ENCODE data around the gene SPINK1. TPM values are rescaled to one million over a fixed set of nuclear protein-coding genes. Genes with fewer than 3 reads are reported as not detected.

SPINK1 gene
- total and polyA plus RNA-seq, 2 of the 13 experiments (the other 11 are each of a cell fraction or from before 2014, with no cell fraction given): 14.7 to 17.1 TPM

- Histone ChIP-seq H3K4me3 (replicated peaks in 1 of 3; ENCODE audit: insufficient read depth in 1 of 3, low read depth in 2 of 3, low read length in 3 of 3) (no peak overlapping the region), H3K27me3 (ENCODE audit: control insufficient read depth in 1 of 2, insufficient read depth in 2 of 2, low read length in 2 of 2) (no peaks in the 10 kb centered on the region), H3K27ac (ENCODE audit: extremely low read length, insufficient read depth, low read length) (no peak overlapping the region), H3K4me2 (ENCODE audit: low read depth, low read length) (no peak overlapping the region), H3K4me1 (ENCODE audit: insufficient read depth, low read length) (no peaks in the 10 kb centered on the region), H3K79me2 (ENCODE audit: insufficient read depth, low read length) (no peaks in the 10 kb centered on the region), H4K20me1 (ENCODE audit: insufficient read depth, low read length) (no peaks in the 10 kb centered on the region), H3K9ac (ENCODE audit: insufficient read depth, low read depth, low read length) (no peak overlapping the region), H2AFZ (ENCODE audit: low read length) (no peak overlapping the region), H3K9me3 (ENCODE audit: low read length) (no peaks in the 10 kb centered on the region), H3K36me3 (replicated peaks in 1 of 2; ENCODE audit: control insufficient read depth in 1 of 2, insufficient read depth in 2 of 2, low read length in 2 of 2) (no peaks in the 10 kb centered on the region)
- intact Hi-C loops (cut with micrococcal nuclease; ENCODE audit: unreplicated experiment): loop anchor here (10.0 kb wide), 1 partner anchor 270 kb away; no protein-coding TSS in a partner anchor
- no peak for DNase-seq (ENCODE audit: low spot score)
- BruUV-seq (replicated peaks): no TSS peak
- in situ Hi-C loops (cut with HindIII; ENCODE audit: extremely low pct_ligation_motif_present, low pct_unique_long_range_greater_than_20kb): no loop called here
- POLR2A ChIA-PET: no interaction called here
- no peak for FAIRE-seq
- WGBS (ENCODE audit: low lambda C conversion rate): 20% methylated on average over 3 of the region's 3 CpGs
- no peak for ATAC-seq
- CTCF ChIA-PET (ENCODE audit: low intra/inter-chr PET ratio, low total read pairs): no interaction called here
- no peak for TF ChIP-seq ASH2L (IDR thresholded peaks at IDR 0.05; ENCODE audit: insufficient read length, low read depth, low read length)
- no peak for TF ChIP-seq HOMEZ (CRISPR knock-in tag; IDR thresholded peaks at IDR 0.05; ENCODE audit: low read depth)
- no peak for TF ChIP-seq RNF219 (CRISPR knock-in tag; IDR thresholded peaks at IDR 0.05)
- TF ChIP-seq ZNF782 (CRISPR knock-in tag; IDR thresholded peaks at IDR 0.05; ENCODE audit: borderline replicate concordance): no peak
- TF ChIP-seq YY1 (IDR thresholded peaks at IDR 0.05; ENCODE audit: insufficient read depth, insufficient replicate concordance, low read depth, low read length): no peak
- no peak for TF ChIP-seq BCL6 (CRISPR knock-in tag; IDR thresholded peaks at IDR 0.05)
- no peak for TF ChIP-seq ZNF318 (CRISPR knock-in tag; IDR thresholded peaks at IDR 0.05)
- TF ChIP-seq AKAP8 (CRISPR knock-in tag; IDR thresholded peaks at IDR 0.05): no peak
- TF ChIP-seq ZFY (CRISPR knock-in tag; IDR thresholded peaks at IDR 0.05): no peak
- no peak for TF ChIP-seq ZNF761 (CRISPR knock-in tag; conservative IDR thresholded peaks at IDR 0.05)
- TF ChIP-seq ZNF34 (CRISPR knock-in tag; IDR thresholded peaks at IDR 0.05; ENCODE audit: borderline replicate concordance): no peak
Observed at GRCh38 chr5:147854331-147854730, 22.9 kb upstream of the SPINK1 start.

Data from HepG2 (cell line).